Fibroblast of villous mesenchyme (primary cell): ENCODE results near the gene VSIR. TPM values are rescaled to one million over a fixed set of nuclear protein-coding genes. Genes with fewer than 3 reads are reported as not detected.

ENCODE experiments used
- DNase-seq: peaks from one replicate; pipeline ENCODE4 v3.0.0-alpha.2; 2010; ENCODE audit warnings: low read depth
- H3K4me3 ChIP-seq: 2 replicates; pipeline ENCODE4 v1.5.1; 2011; ENCODE audit warnings: low read depth, mild to moderate bottlenecking, low read length
- CTCF ChIP-seq: IDR thresholded peaks from 2 replicates; pipeline ENCODE4 v1.5.1; 2012; ENCODE audit warnings: low read depth, mild to moderate bottlenecking, low read length; ENCODE audit not compliant: insufficient read depth
- small RNA-seq: library from RNA; depleted of rRNA; stranded (forward); fragments of <200 nt; gene quantifications from one replicate; pipeline ENCODE3, GENCODE V24; 2012
- total RNA-seq: library from RNA; depleted of rRNA; stranded (reverse); fragments of >200 nt; gene quantifications from 2 replicates; pipeline ENCODE4 v1.2.3, GENCODE V29; 2012

The VSIR gene
- total RNA-seq, 1 donor: 57.4 TPM

GRCh38 chr10:71701496-71702132 lies 71.7 kb downstream of the VSIR start:
- H3K4me3 ChIP-seq: no peak overlapping the region
- TF ChIP-seq CTCF: no peak
- DNase-seq: no peak

- TF ChIP-seq CTCF: no peak
- no peak overlapping the region for H3K4me3 ChIP-seq
- no peak for DNase-seq
These were observed 72.5 kb downstream of the VSIR start for GRCh38 chr10:71700731-71701368.

- no peak for DNase-seq
- no peak overlapping the region for H3K4me3 ChIP-seq
- no peak for TF ChIP-seq CTCF
These were observed 74.6 kb downstream of the VSIR start for GRCh38 chr10:71698737-71699136.

- DNase-seq: no peak
- TF ChIP-seq CTCF: no peak
- no peak overlapping the region for H3K4me3 ChIP-seq
These were observed 75.2 kb downstream of the VSIR start for GRCh38 chr10:71697938-71698709.

Small RNA genes lying within 50 kb of the gene (small RNA-seq; reads per million reads assigned to genes)
- gene MIR7152: not detected

Other genes starting within 250 kb of the VSIR start
- under 0.01 TPM in 1 of 2 replicates, not detected in the other for gene C10orf105, start 53.7 kb downstream of the VSIR start, total RNA-seq
- 521 and 543 TPM in 2 replicates for gene PSAP, start 77.7 kb upstream of the VSIR start, total RNA-seq
- gene CHST3, start 190.9 kb upstream of the VSIR start, total RNA-seq: 37.4 and 58.3 TPM in 2 replicates